ENCODE measurements around the gene ZFHX3. TPM values are rescaled to one million over a fixed set of nuclear protein-coding genes. Genes with fewer than 3 reads are reported as not detected.
"Not testable (repeated sequence)": the region's sequence is repeated elsewhere in the genome, so short reads cannot be mapped to it uniquely, and the experiment has no call there.

The ZFHX3 gene
- total and polyA plus RNA-seq, 10 donors, result 0.47 to 18.5 (median 11.1) TPM

DNA sequence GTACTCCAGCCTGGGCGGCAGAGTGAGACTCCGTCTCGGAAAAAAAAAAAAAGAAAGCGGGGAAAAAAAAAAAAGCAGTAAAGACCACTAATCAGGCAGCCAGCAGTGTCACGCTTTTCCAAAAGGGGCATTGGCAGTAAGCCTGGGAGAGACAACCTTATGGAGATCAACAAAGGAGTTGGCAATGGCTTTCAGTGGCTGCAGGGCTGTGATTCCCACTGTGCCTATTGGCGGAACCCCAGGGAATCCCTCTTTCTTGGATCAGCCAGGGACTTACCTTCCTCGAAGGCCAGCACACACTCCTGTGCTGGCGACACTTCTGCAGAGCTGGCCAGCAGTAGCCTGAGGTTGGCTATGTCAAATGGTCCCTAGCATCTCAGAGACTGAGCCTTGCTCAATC lies 43.2 kb upstream of the ZFHX3 start:
- 92 to 97% (median 95%) methylated on average over 8 of the region's 8 CpGs for WGBS, 5 donors
- Histone ChIP-seq H3K27ac (no peak overlapping the region), H3K36me3 (no peaks in the 10 kb centered on the region), H3K4me3 (no peak overlapping the region), H3K27me3 (replicated peaks in 1 of 7) (no peaks in the 10 kb centered on the region), H3K9me3 (no peaks in the 10 kb centered on the region), H3K4me1 (no peaks in the 10 kb centered on the region)
- no peak for DNase-seq
- intact Hi-C loops (cut with DNase I; ENCODE audit: low total_unique reads), result no loop called here
- TF ChIP-seq POLR2A (IDR thresholded peaks at IDR 0.05) (no peak), POLR2AphosphoS5 (IDR thresholded peaks at IDR 0.05) (no peak)
- TF ChIP-seq, protein P1, sequence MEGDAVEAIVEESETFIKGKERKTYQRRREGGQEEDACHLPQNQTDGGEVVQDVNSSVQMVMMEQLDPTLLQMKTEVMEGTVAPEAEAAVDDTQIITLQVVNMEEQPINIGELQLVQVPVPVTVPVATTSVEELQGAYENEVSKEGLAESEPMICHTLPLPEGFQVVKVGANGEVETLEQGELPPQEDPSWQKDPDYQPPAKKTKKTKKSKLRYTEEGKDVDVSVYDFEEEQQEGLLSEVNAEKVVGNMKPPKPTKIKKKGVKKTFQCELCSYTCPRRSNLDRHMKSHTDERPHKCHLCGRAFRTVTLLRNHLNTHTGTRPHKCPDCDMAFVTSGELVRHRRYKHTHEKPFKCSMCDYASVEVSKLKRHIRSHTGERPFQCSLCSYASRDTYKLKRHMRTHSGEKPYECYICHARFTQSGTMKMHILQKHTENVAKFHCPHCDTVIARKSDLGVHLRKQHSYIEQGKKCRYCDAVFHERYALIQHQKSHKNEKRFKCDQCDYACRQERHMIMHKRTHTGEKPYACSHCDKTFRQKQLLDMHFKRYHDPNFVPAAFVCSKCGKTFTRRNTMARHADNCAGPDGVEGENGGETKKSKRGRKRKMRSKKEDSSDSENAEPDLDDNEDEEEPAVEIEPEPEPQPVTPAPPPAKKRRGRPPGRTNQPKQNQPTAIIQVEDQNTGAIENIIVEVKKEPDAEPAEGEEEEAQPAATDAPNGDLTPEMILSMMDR (IDR thresholded peaks at IDR 0.05 in 8 of 11, conservative IDR thresholded peaks at IDR 0.05 in 3 of 11), result no peak

DNA sequence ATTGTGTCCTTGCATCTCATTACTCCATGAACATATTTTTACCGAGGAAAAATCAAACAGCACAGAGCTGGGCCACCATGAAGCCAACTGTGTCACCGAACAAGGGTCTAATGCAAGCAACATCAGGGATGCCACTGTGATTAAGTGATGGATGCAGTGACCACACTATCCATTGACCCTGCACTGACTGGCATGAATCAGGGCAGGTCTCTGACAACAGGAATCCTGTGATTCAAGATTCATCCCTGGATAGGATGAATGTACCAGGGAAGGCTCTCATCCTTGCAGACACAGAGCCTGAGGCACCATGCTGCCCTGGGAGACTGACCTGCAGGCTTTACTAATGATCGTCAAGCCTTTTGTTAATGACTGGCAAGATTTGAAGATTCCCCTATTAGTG lies 41.5 kb upstream of the ZFHX3 start:
- H3K27me3 ChIP-seq (replicated peaks in 1 of 7), result no peaks in the 10 kb centered on the region
- WGBS, 5 donors, result 84 to 100% (median 93%) methylated on average over 3 of the region's 3 CpGs
- no peaks in the 10 kb centered on the region for H3K36me3 ChIP-seq
- H3K4me3 ChIP-seq, result no peak overlapping the region
- peaks cover 0 to 5% (median 0%) of the 10 kb centered on the region in 8 donors for H3K9me3 ChIP-seq
- DNase-seq, result no peak
- no peaks in the 10 kb centered on the region for H3K4me1 ChIP-seq
- TF ChIP-seq POLR2AphosphoS5 (IDR thresholded peaks at IDR 0.05), result no peak
- TF ChIP-seq, protein P1 (IDR thresholded peaks at IDR 0.05 in 8 of 11, conservative IDR thresholded peaks at IDR 0.05 in 3 of 11), result no peak
- TF ChIP-seq POLR2A (IDR thresholded peaks at IDR 0.05), result no peak
- H3K27ac ChIP-seq, result no peak overlapping the region
- intact Hi-C loops (cut with DNase I; ENCODE audit: low total_unique reads), result no loop called here

DNA sequence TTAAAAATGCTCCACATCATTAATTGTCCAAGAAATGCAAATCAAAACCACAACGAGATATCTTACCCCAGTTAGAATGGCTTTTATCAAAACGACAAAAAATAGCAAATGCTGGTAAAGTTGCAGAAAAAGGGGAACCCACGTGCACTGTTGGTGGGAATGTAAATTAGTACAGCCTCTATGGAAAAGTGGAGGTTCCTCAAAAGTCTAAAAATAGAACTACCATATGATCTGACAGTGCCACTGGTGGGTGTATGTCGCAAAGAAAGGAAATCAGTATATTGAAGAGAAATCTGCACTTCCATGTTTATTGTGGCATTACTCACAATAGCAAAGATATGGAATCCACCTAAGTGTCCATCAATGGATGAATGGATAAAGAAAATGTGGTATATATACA lies 38.2 kb upstream of the ZFHX3 start:
- no peaks in the 10 kb centered on the region for H3K4me1 ChIP-seq
- H3K4me3 ChIP-seq, result no peak overlapping the region
- peaks cover 0 to 5% (median 0%) of the 10 kb centered on the region in 8 donors for H3K9me3 ChIP-seq
- 22 to 43% (median 26%) methylated on average over 4 of the region's 4 CpGs for WGBS, 5 donors
- TF ChIP-seq, protein P1 (IDR thresholded peaks at IDR 0.05 in 8 of 11, conservative IDR thresholded peaks at IDR 0.05 in 3 of 11), result no peak
- no peak for TF ChIP-seq POLR2AphosphoS5 (IDR thresholded peaks at IDR 0.05)
- TF ChIP-seq POLR2A (IDR thresholded peaks at IDR 0.05), result no peak
- intact Hi-C loops (cut with DNase I; ENCODE audit: low total_unique reads), result no loop called here
- H3K27ac ChIP-seq, result peak overlapping the region in 1 of 8 donors; percentile 26
- peaks cover 0 to 5% (median 0%) of the 10 kb centered on the region in 7 donors for H3K27me3 ChIP-seq (replicated peaks in 1 of 7)
- H3K36me3 ChIP-seq, result no peaks in the 10 kb centered on the region
- DNase-seq, result no peak

DNA sequence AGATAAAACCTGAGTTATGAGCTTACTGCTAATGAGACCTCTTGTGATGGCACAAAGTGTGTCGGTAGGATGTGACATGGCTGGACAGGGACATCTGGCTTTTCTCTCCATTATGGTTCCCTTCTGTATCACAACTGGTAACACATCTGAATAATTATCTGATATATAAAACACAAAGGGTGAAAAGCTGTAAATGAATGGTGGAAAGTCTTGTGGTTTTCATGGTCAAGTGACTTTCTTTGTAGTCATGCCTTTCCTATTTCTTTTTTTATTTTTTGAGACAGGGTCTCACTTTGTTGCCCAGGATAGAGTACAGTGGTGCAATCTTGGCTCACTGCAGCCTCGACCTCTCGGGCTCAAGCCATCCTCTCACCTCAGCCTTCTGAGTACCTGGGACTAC lies 35.3 kb upstream of the ZFHX3 start:
- DNase-seq, result no peak
- H3K4me3 ChIP-seq, result no peak overlapping the region
- peaks cover 0 to 5% (median 0%) of the 10 kb centered on the region in 7 donors for H3K27me3 ChIP-seq (replicated peaks in 1 of 7)
- no peaks in the 10 kb centered on the region for H3K36me3 ChIP-seq
- H3K9me3 ChIP-seq, result peaks cover 0 to 5% (median 0%) of the 10 kb centered on the region in 8 donors
- H3K27ac ChIP-seq, result no peak overlapping the region
- TF ChIP-seq, protein P1 (IDR thresholded peaks at IDR 0.05 in 8 of 11, conservative IDR thresholded peaks at IDR 0.05 in 3 of 11), result no peak
- TF ChIP-seq POLR2AphosphoS5 (IDR thresholded peaks at IDR 0.05), result no peak
- TF ChIP-seq POLR2A (IDR thresholded peaks at IDR 0.05), result no peak
- H3K4me1 ChIP-seq, result no peaks in the 10 kb centered on the region
- WGBS, 5 donors, result 65 to 74% (median 67%) methylated on average over 3 of the region's 3 CpGs
- intact Hi-C loops (cut with DNase I; ENCODE audit: low total_unique reads), result no loop called here

DNA sequence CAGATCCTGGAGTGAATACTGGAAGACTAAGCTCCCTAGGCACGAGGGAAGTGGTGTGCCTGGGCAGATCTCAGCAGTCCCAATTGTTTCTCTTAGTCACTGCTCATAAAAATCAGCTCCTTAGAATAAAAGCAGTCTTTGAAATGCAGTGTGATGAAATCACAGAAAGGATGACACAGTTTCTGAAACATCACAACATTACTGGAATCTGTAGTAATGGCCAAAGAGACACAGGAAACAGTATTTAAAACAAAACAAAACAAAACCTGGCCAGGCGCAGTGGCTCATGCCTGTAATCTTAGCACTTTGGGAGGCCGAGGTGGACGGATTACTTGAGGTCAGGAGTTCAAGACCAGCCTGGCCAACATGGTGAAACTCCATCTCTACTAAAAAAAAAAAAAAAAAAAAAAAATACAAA lies 34.7 kb upstream of the ZFHX3 start:
- intact Hi-C loops (cut with DNase I; ENCODE audit: low total_unique reads); H3K27me3 ChIP-seq (replicated peaks in 1 of 7); H3K4me1 ChIP-seq; H3K36me3 ChIP-seq; H3K9me3 ChIP-seq; H3K27ac ChIP-seq; H3K4me3 ChIP-seq; DNase-seq: not testable (repeated sequence)
- WGBS, 5 donors, result 61 to 83% (median 74%) methylated on average over 4 of the region's 4 CpGs
